ENCODE measurements around the gene RND1. TPM values are rescaled to one million over a fixed set of nuclear protein-coding genes. Genes with fewer than 3 reads are reported as not detected.
A peak's percentile ranks its signal among the peaks of the same experiment; 100 is the strongest.

RND1 gene
- polyA plus RNA-seq, 1 of the 3 experiments (the other 2 are of a cell fraction) = 0.39 TPM

- WGBS (ENCODE audit: low lambda C conversion rate) = 91% methylated on average over 5 of the region's 5 CpGs
- H3K36me3 ChIP-seq (replicated peaks in 1 of 2; ENCODE audit: control insufficient read depth in 1 of 2, insufficient read depth in 2 of 2, low read length in 1 of 2) = peaks cover 0 to 30% of the 10 kb centered on the region in 2 experiments
- no peak overlapping the region for H3K9ac ChIP-seq
- H3K9me3 ChIP-seq = no peaks in the 10 kb centered on the region
- H3K27me3 ChIP-seq (ENCODE audit: insufficient read depth) = no peaks in the 10 kb centered on the region
- peaks cover 22% of the 10 kb centered on the region for H3K79me2 ChIP-seq (ENCODE audit: insufficient read depth)
- no peak for TF ChIP-seq EZH2phosphoT487 (IDR thresholded peaks at IDR 0.05; ENCODE audit: borderline replicate concordance, low read depth)
- no peak for TF ChIP-seq MXI1 (IDR thresholded peaks at IDR 0.05; ENCODE audit: low read depth, low read length)
- no peak for TF ChIP-seq SIN3A (IDR thresholded peaks at IDR 0.05; ENCODE audit: borderline replicate concordance, low read depth, low read length)
- no peak for TF ChIP-seq GABPA (IDR thresholded peaks at IDR 0.05; ENCODE audit: low read depth)
- no peak for TF ChIP-seq RCOR1 (IDR thresholded peaks at IDR 0.05; ENCODE audit: low read length)
- no peak for TF ChIP-seq MAX (IDR thresholded peaks at IDR 0.05; ENCODE audit: low read depth)
- no peak for TF ChIP-seq YY1 (IDR thresholded peaks at IDR 0.05; ENCODE audit: low read depth)
- TF ChIP-seq MEF2A (IDR thresholded peaks at IDR 0.05; ENCODE audit: borderline replicate concordance, low read depth) = no peak
- no peak for TF ChIP-seq ZBTB33 (IDR thresholded peaks at IDR 0.05; ENCODE audit: borderline replicate concordance, low read depth)
- TF ChIP-seq EP300 (IDR thresholded peaks at IDR 0.05; ENCODE audit: borderline replicate concordance in 1 of 2, low read depth in 1 of 2, low read length in 1 of 2) = no peak
- no peak for TF ChIP-seq RXRA (IDR thresholded peaks at IDR 0.05; ENCODE audit: borderline replicate concordance, low read depth)
- TF ChIP-seq, protein P1, sequence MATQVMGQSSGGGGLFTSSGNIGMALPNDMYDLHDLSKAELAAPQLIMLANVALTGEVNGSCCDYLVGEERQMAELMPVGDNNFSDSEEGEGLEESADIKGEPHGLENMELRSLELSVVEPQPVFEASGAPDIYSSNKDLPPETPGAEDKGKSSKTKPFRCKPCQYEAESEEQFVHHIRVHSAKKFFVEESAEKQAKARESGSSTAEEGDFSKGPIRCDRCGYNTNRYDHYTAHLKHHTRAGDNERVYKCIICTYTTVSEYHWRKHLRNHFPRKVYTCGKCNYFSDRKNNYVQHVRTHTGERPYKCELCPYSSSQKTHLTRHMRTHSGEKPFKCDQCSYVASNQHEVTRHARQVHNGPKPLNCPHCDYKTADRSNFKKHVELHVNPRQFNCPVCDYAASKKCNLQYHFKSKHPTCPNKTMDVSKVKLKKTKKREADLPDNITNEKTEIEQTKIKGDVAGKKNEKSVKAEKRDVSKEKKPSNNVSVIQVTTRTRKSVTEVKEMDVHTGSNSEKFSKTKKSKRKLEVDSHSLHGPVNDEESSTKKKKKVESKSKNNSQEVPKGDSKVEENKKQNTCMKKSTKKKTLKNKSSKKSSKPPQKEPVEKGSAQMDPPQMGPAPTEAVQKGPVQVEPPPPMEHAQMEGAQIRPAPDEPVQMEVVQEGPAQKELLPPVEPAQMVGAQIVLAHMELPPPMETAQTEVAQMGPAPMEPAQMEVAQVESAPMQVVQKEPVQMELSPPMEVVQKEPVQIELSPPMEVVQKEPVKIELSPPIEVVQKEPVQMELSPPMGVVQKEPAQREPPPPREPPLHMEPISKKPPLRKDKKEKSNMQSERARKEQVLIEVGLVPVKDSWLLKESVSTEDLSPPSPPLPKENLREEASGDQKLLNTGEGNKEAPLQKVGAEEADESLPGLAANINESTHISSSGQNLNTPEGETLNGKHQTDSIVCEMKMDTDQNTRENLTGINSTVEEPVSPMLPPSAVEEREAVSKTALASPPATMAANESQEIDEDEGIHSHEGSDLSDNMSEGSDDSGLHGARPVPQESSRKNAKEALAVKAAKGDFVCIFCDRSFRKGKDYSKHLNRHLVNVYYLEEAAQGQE (IDR thresholded peaks at IDR 0.05; ENCODE audit: low read depth, low read length) = no peak
- no peak for TF ChIP-seq USF1 (IDR thresholded peaks at IDR 0.05; ENCODE audit: borderline replicate concordance, low read depth)
- TF ChIP-seq ELF1 (IDR thresholded peaks at IDR 0.05) = no peak
- no peak for TF ChIP-seq TAF1 (IDR thresholded peaks at IDR 0.05; ENCODE audit: borderline replicate concordance, low read depth, low read length)
- TF ChIP-seq JUND (IDR thresholded peaks at IDR 0.05) = no peak
- TF ChIP-seq TCF12 (IDR thresholded peaks at IDR 0.05) = no peak
- TF ChIP-seq FOXJ3 (CRISPR knock-in tag; IDR thresholded peaks at IDR 0.05) = no peak
- TF ChIP-seq, protein P2, sequence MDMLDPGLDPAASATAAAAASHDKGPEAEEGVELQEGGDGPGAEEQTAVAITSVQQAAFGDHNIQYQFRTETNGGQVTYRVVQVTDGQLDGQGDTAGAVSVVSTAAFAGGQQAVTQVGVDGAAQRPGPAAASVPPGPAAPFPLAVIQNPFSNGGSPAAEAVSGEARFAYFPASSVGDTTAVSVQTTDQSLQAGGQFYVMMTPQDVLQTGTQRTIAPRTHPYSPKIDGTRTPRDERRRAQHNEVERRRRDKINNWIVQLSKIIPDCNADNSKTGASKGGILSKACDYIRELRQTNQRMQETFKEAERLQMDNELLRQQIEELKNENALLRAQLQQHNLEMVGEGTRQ (IDR thresholded peaks at IDR 0.05; ENCODE audit: borderline replicate concordance, low read depth, low read length) = no peak
- TF ChIP-seq TEAD4 (IDR thresholded peaks at IDR 0.05; ENCODE audit: borderline replicate concordance, insufficient read depth) = no peak
- H3K4me3 ChIP-seq (ENCODE audit: low read depth in 2 of 2, low read length in 1 of 2) = peak overlapping the region in 1 of 2 experiments; percentile 88; a peak in 1 of 4 replicates
- H3K9me2 ChIP-seq = no peaks in the 10 kb centered on the region
- H4K20me1 ChIP-seq (ENCODE audit: insufficient read depth) = peaks cover 2% of the 10 kb centered on the region; the same call in 1 of the 2 replicates
- H3F3A ChIP-seq (replicated peaks; ENCODE audit: insufficient read depth) = peaks cover under 1% of the 10 kb centered on the region
- peaks cover 18 to 39% of the 10 kb centered on the region in 2 experiments; a peak in 3 of 4 replicates for H3K4me1 ChIP-seq (ENCODE audit: control insufficient read depth in 1 of 2, insufficient read depth in 2 of 2, low read depth in 1 of 2, low read length in 1 of 2)
- ChIA-PET POLR2A (interaction anchor here (0.6 to 1.3 kb wide), 2 partner anchors 7 to 134 kb away, joined by 3 read pairs; no protein-coding TSS in a partner anchor), CTCF (interaction anchor here (1.0 to 2.2 kb wide), 5 partner anchors 31 to 74 kb away, joined by 3 to 13 read pairs (median 5); partner anchors contain the start of genes DDX23 and RND1)
- no peak overlapping the region for H2AFZ ChIP-seq (ENCODE audit: low read depth)
- no peak for DNase-seq
- H3K4me2 ChIP-seq = peak overlapping the region; percentile 97
- no peak overlapping the region for H3K27ac ChIP-seq (ENCODE audit: low read depth in 2 of 2, low read length in 1 of 2)
Observed at GRCh38 chr12:48819986-48820725, 45.5 kb downstream of the RND1 start.

All from SK-N-SH (cell line).